NB4 (cell line): ENCODE data around the gene FBXO31.
A peak's percentile ranks its signal among the peaks of the same experiment; 100 is the strongest.

Source experiments
- DNase-seq: peaks from one replicate; pipeline ENCODE4 v3.0.0; 2010; ENCODE audit warnings: low read depth
- H3K4me3 ChIP-seq: one replicate; pipeline ENCODE4 v1.5.1; 2011; ENCODE audit warnings: mild to moderate bottlenecking, low read depth, low read length, moderate library complexity
- MYC ChIP-seq: IDR thresholded peaks from 2 replicates; pipeline ENCODE4 v1.6.1; 2011; ENCODE audit warnings: low read depth, low read length
- POLR2A ChIP-seq: IDR thresholded peaks from 2 replicates; pipeline ENCODE4 v1.6.1; 2011; ENCODE audit warnings: mild to moderate bottlenecking; ENCODE audit not compliant: insufficient read length; ENCODE audit errors: extremely low read depth
- TF ChIP-seq, protein P1 (sequence below): IDR thresholded peaks from 2 replicates; pipeline ENCODE4 v1.6.1; 2011; ENCODE audit warnings: low read depth, low read length
- TF ChIP-seq, protein P2 (sequence below): IDR thresholded peaks from one replicate; pipeline ENCODE4 v1.5.1; 2012; ENCODE audit warnings: low read depth, low read length

FBXO31 gene

DNA sequence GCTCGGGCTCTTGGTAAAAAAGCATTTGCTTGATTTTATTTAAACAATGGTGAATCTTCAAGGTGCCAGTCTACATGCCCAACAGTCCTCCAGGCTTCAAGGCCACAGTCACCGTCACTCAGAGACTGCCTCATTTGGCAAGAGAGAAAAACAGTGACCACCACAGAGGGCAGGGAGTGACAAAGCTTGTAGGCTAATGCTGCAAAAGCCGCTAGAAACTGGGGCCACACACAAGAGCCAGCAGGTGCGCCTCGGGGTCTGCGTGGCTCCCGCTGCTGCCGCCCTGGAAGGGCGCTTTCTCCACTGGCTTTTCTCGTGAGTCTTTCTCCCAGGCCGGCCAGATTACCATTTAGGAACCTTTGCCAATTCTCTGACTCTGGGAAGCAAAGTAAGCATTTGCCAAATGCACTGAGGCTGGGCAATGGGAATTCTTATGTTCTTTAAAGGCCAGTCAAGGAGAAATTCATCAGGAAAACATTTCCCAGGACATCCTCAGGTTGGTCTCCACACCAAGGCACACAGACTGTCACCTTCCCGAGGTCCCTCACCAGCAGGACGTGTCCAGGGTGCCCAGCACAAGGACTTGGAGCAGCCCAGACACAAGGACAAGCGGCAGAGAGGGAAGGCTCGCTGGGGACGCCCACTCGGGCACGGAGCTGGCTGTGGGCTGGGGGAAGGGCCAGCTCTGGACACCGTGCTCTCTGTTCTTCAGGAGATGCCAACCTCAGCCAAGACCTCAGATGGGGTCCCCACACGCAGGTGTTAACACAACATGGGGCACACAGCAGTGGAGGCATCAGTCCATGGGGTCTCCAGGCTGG lies 53.9 kb downstream of the FBXO31 start:
- DNase-seq = no peak
- H3K4me3 ChIP-seq = no peak overlapping the region

GRCh38 chr16:87328846-87329245 lies 54.7 kb downstream of the FBXO31 start:
- H3K4me3 ChIP-seq = no peak overlapping the region
- TF ChIP-seq POLR2A = no peak
- no peak for TF ChIP-seq MYC
- TF ChIP-seq, protein P1, sequence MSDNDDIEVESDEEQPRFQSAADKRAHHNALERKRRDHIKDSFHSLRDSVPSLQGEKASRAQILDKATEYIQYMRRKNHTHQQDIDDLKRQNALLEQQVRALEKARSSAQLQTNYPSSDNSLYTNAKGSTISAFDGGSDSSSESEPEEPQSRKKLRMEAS = no peak
- TF ChIP-seq, protein P2, sequence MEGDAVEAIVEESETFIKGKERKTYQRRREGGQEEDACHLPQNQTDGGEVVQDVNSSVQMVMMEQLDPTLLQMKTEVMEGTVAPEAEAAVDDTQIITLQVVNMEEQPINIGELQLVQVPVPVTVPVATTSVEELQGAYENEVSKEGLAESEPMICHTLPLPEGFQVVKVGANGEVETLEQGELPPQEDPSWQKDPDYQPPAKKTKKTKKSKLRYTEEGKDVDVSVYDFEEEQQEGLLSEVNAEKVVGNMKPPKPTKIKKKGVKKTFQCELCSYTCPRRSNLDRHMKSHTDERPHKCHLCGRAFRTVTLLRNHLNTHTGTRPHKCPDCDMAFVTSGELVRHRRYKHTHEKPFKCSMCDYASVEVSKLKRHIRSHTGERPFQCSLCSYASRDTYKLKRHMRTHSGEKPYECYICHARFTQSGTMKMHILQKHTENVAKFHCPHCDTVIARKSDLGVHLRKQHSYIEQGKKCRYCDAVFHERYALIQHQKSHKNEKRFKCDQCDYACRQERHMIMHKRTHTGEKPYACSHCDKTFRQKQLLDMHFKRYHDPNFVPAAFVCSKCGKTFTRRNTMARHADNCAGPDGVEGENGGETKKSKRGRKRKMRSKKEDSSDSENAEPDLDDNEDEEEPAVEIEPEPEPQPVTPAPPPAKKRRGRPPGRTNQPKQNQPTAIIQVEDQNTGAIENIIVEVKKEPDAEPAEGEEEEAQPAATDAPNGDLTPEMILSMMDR = no peak

More for the DNA sequence above, 53.9 kb downstream of the FBXO31 start:
- TF ChIP-seq MYC = no peak
- TF ChIP-seq, protein P2 = no peak

GRCh38 chr16:87327798-87328495 lies 55.6 kb downstream of the FBXO31 start:
- TF ChIP-seq, protein P1 = no peak
- TF ChIP-seq POLR2A = no peak
- TF ChIP-seq, protein P2 = no peak
- TF ChIP-seq MYC = no peak
- no peak for DNase-seq
- H3K4me3 ChIP-seq = no peak overlapping the region

More at GRCh38 chr16:87328846-87329245, 54.7 kb downstream of the FBXO31 start:
- DNase-seq = no peak

- TF ChIP-seq POLR2A = no peak
- TF ChIP-seq, protein P1 = no peak
- no peak for TF ChIP-seq MYC
- TF ChIP-seq, protein P2 = no peak
- H3K4me3 ChIP-seq = no peak overlapping the region
- no peak for DNase-seq
Observed at GRCh38 chr16:87326151-87326571, 57.4 kb downstream of the FBXO31 start.

- DNase-seq = peak; percentile 34
- no peak for TF ChIP-seq MYC
- TF ChIP-seq, protein P2 = no peak
- TF ChIP-seq POLR2A = no peak
- TF ChIP-seq, protein P1 = no peak
- no peak overlapping the region for H3K4me3 ChIP-seq
Observed at GRCh38 chr16:87325423-87325858, 58.1 kb downstream of the FBXO31 start.
